ENCODE data around the gene GTPBP4.

Gene GTPBP4

GRCh38 chr10:987870-988666, at the start of gene GTPBP4:
Gene GTPBP4 (plus strand): TSS chr10:988434. CDS start chr10:988480, 46 bp downstream.
- ChIA-PET POLR2A (interaction anchor here (0.6 to 2.7 kb wide), 14 partner anchors 10 to 191 kb away, joined by 3 to 10 read pairs (median 5); partner anchors contain the start of genes IDI1 and LARP4B), CTCF (no interaction called here)
- peak; percentile 84 for TF ChIP-seq ELF4 (IDR thresholded peaks at IDR 0.05)
- peak; percentile 74 for TF ChIP-seq L3MBTL2 (conservative IDR thresholded peaks at IDR 0.05)
- TF ChIP-seq FOXA1 (IDR thresholded peaks at IDR 0.05) = no peak
- no peak for TF ChIP-seq TARDBP (IDR thresholded peaks at IDR 0.05)
- DNase-seq (ENCODE audit: extremely low spot score) = peak; percentile 99

- CTCF ChIA-PET = no interaction called here
- POLR2A ChIA-PET = no interaction called here
- DNase-seq (ENCODE audit: extremely low spot score) = no peak
- no peak for TF ChIP-seq ARNT (IDR thresholded peaks at IDR 0.05)
- TF ChIP-seq SUZ12 (IDR thresholded peaks at IDR 0.05) = no peak
- TF ChIP-seq ZNF384 (IDR thresholded peaks at IDR 0.05) = no peak
- no peak for TF ChIP-seq HDGF (IDR thresholded peaks at IDR 0.05; ENCODE audit: borderline replicate concordance)
- no peak for TF ChIP-seq FOXM1 (IDR thresholded peaks at IDR 0.05; ENCODE audit: borderline replicate concordance)
- no peak for TF ChIP-seq BHLHE40 (IDR thresholded peaks at IDR 0.05; ENCODE audit: borderline replicate concordance)
- no peak for TF ChIP-seq PKNOX1 (IDR thresholded peaks at IDR 0.05)
- no peak for TF ChIP-seq TARDBP (IDR thresholded peaks at IDR 0.05)
- no peak for TF ChIP-seq FOXA1 (IDR thresholded peaks at IDR 0.05)
- no peak for TF ChIP-seq L3MBTL2 (conservative IDR thresholded peaks at IDR 0.05)
- TF ChIP-seq CTBP1 (IDR thresholded peaks at IDR 0.05; ENCODE audit: borderline replicate concordance) = no peak
- no peak for TF ChIP-seq NFRKB (IDR thresholded peaks at IDR 0.05)
- no peak for TF ChIP-seq LEF1 (IDR thresholded peaks at IDR 0.05; ENCODE audit: borderline replicate concordance)
Observed at GRCh38 chr10:938941-939678, 49.1 kb upstream of the GTPBP4 start.

- CTCF ChIA-PET = no interaction called here
- POLR2A ChIA-PET = no interaction called here
- TF ChIP-seq NFRKB (IDR thresholded peaks at IDR 0.05) (no peak), SUZ12 (IDR thresholded peaks at IDR 0.05) (no peak), CTBP1 (IDR thresholded peaks at IDR 0.05; ENCODE audit: borderline replicate concordance) (no peak), FOXM1 (IDR thresholded peaks at IDR 0.05; ENCODE audit: borderline replicate concordance) (no peak), HDGF (IDR thresholded peaks at IDR 0.05; ENCODE audit: borderline replicate concordance) (no peak), ELF4 (IDR thresholded peaks at IDR 0.05) (no peak), PKNOX1 (IDR thresholded peaks at IDR 0.05) (no peak), TARDBP (IDR thresholded peaks at IDR 0.05) (no peak), LEF1 (IDR thresholded peaks at IDR 0.05; ENCODE audit: borderline replicate concordance) (no peak), FOXA1 (IDR thresholded peaks at IDR 0.05) (no peak), SP1 (IDR thresholded peaks at IDR 0.05) (no peak), L3MBTL2 (conservative IDR thresholded peaks at IDR 0.05) (no peak), FOXK2 (IDR thresholded peaks at IDR 0.05) (no peak), ZNF384 (IDR thresholded peaks at IDR 0.05) (no peak)
- no peak for DNase-seq (ENCODE audit: extremely low spot score)
Observed at GRCh38 chr10:943334-944033, 44.8 kb upstream of the GTPBP4 start.

GRCh38 chr10:944034-944831, 44.0 kb upstream of the GTPBP4 start:
- ChIA-PET CTCF (no interaction called here), POLR2A (no interaction called here)
- DNase-seq (ENCODE audit: extremely low spot score) = no peak
- TF ChIP-seq SUZ12 (IDR thresholded peaks at IDR 0.05) (no peak), ELF4 (IDR thresholded peaks at IDR 0.05) (no peak), PKNOX1 (IDR thresholded peaks at IDR 0.05) (no peak), ZNF384 (IDR thresholded peaks at IDR 0.05) (no peak), CTBP1 (IDR thresholded peaks at IDR 0.05; ENCODE audit: borderline replicate concordance) (no peak), ARNT (IDR thresholded peaks at IDR 0.05) (no peak), FOXM1 (IDR thresholded peaks at IDR 0.05; ENCODE audit: borderline replicate concordance) (no peak), LEF1 (IDR thresholded peaks at IDR 0.05; ENCODE audit: borderline replicate concordance) (no peak), HDGF (IDR thresholded peaks at IDR 0.05; ENCODE audit: borderline replicate concordance) (no peak), BHLHE40 (IDR thresholded peaks at IDR 0.05; ENCODE audit: borderline replicate concordance) (no peak), FOXK2 (IDR thresholded peaks at IDR 0.05) (no peak), L3MBTL2 (conservative IDR thresholded peaks at IDR 0.05) (no peak)

GRCh38 chr10:945778-946177, 42.5 kb upstream of the GTPBP4 start:
- POLR2A ChIA-PET = no interaction called here
- TF ChIP-seq ZNF384 (IDR thresholded peaks at IDR 0.05) (no peak), TARDBP (IDR thresholded peaks at IDR 0.05) (no peak), HDGF (IDR thresholded peaks at IDR 0.05; ENCODE audit: borderline replicate concordance) (no peak), ARNT (IDR thresholded peaks at IDR 0.05) (no peak), FOXM1 (IDR thresholded peaks at IDR 0.05; ENCODE audit: borderline replicate concordance) (no peak), PKNOX1 (IDR thresholded peaks at IDR 0.05) (no peak), CTBP1 (IDR thresholded peaks at IDR 0.05; ENCODE audit: borderline replicate concordance) (no peak), LEF1 (IDR thresholded peaks at IDR 0.05; ENCODE audit: borderline replicate concordance) (no peak), NFRKB (IDR thresholded peaks at IDR 0.05) (no peak), SP1 (IDR thresholded peaks at IDR 0.05) (no peak), BHLHE40 (IDR thresholded peaks at IDR 0.05; ENCODE audit: borderline replicate concordance) (no peak), ELF4 (IDR thresholded peaks at IDR 0.05) (no peak), SUZ12 (IDR thresholded peaks at IDR 0.05) (no peak), FOXK2 (IDR thresholded peaks at IDR 0.05) (no peak), L3MBTL2 (conservative IDR thresholded peaks at IDR 0.05) (no peak), FOXA1 (IDR thresholded peaks at IDR 0.05) (no peak)
- DNase-seq (ENCODE audit: extremely low spot score) = no peak
- CTCF ChIA-PET = no interaction called here
